Spleen (tissue), 7 donors: ENCODE results near the gene RNASE13.

Source experiments
- CTCF ChIP-seq, 11 experiments: fragments of 200-600 bp in 7 of 11; fragments of 450-650 bp in 4 of 11; sonication (generic) in 4 of 11; IDR thresholded peaks in 8 of 11; conservative IDR thresholded peaks in 3 of 11; 1 replicate in 7 of 11; 2 replicates in 4 of 11; pipeline versions ENCODE4 v1.4.0 to v1.8.0; 2016 to 2021; ENCODE audit warnings: antibody characterized with exemption in 11 of 11, inconsistent platforms in 4 of 11, mild to moderate bottlenecking in 1 of 11
- POLR2A ChIP-seq, 3 donors: fragments of 450-650 bp; IDR thresholded peaks; one replicate each; pipeline ENCODE4 v1.5.1; 2017; ENCODE audit warnings: antibody characterized with exemption in 3 of 3, mild to moderate bottlenecking in 1 of 3
- POLR2AphosphoS5 ChIP-seq, 3 donors: sonication (generic); formaldehyde crosslinking; IDR thresholded peaks; one replicate each; pipeline ENCODE4 v1.5.1; 2017; ENCODE audit warnings: antibody characterized with exemption in 3 of 3
- donor health status: DM: no; HTN: no; CAD: no; lungs with moderate emphysema.
- donor health status: DM: no; HTN: no; CAD: no.
- donor health status: DM: no; HTN: no; CAD: no.

- TF ChIP-seq POLR2AphosphoS5 (IDR thresholded peaks at IDR 0.05) (no peak), CTCF (IDR thresholded peaks at IDR 0.05 in 8 of 11, conservative IDR thresholded peaks at IDR 0.05 in 3 of 11) (no peak), POLR2A (IDR thresholded peaks at IDR 0.05) (no peak)
Measured at GRCh38 chr14:20999591-20999990, 35.0 kb downstream of the RNASE13 start.
